Measurements from ENCODE around the gene TBKBP1.
A peak's percentile ranks its signal among the peaks of the same experiment; 100 is the strongest.

TBKBP1 gene

DNA sequence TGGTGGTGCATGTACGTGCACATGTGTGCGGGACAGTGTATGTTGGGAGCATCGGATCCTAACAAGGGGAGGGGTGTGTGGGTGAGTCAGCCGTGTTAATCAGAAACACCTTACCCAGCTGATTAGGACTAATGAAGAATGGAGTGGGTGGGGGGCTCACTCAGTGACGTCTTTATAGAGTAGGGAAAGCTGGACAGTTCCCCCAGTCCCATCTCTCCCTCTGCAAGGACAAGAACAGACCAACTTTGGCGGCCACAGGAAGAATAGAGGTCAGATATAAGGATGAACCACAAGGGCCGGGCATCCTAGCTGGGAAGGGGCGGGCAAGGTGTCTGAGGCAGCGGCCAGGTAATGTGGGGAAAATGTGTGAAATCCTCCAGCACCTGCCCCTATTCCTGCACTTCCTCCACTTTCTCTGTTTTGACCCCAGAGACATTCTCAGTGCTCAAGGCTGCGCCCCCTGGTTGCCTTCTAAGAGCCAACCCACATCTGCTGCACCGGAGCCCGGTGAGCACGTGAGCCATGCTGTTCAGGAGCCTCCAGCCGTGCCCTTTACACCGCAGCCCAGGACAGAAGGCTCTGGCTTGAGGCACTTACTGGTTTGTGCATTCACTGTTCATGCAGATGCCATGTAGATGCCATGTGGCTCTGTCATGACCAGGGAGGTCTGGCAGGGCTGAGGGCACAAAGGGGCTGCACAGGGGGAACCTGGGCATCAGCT is 20.2 kb downstream of the TBKBP1 start:
- no peak overlapping the region for H3K4me3 ChIP-seq (ENCODE audit: low read depth, low read length)
- TF ChIP-seq POLR2A (IDR thresholded peaks at IDR 0.05; ENCODE audit: extremely low read depth, insufficient read length), result no peak
- TF ChIP-seq, protein P1, sequence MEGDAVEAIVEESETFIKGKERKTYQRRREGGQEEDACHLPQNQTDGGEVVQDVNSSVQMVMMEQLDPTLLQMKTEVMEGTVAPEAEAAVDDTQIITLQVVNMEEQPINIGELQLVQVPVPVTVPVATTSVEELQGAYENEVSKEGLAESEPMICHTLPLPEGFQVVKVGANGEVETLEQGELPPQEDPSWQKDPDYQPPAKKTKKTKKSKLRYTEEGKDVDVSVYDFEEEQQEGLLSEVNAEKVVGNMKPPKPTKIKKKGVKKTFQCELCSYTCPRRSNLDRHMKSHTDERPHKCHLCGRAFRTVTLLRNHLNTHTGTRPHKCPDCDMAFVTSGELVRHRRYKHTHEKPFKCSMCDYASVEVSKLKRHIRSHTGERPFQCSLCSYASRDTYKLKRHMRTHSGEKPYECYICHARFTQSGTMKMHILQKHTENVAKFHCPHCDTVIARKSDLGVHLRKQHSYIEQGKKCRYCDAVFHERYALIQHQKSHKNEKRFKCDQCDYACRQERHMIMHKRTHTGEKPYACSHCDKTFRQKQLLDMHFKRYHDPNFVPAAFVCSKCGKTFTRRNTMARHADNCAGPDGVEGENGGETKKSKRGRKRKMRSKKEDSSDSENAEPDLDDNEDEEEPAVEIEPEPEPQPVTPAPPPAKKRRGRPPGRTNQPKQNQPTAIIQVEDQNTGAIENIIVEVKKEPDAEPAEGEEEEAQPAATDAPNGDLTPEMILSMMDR (IDR thresholded peaks at IDR 0.05; ENCODE audit: low read depth, low read length), result no peak
- TF ChIP-seq, protein P2, sequence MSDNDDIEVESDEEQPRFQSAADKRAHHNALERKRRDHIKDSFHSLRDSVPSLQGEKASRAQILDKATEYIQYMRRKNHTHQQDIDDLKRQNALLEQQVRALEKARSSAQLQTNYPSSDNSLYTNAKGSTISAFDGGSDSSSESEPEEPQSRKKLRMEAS (IDR thresholded peaks at IDR 0.05; ENCODE audit: low read depth, low read length), result no peak
- no peak for DNase-seq (ENCODE audit: low read depth)

DNA sequence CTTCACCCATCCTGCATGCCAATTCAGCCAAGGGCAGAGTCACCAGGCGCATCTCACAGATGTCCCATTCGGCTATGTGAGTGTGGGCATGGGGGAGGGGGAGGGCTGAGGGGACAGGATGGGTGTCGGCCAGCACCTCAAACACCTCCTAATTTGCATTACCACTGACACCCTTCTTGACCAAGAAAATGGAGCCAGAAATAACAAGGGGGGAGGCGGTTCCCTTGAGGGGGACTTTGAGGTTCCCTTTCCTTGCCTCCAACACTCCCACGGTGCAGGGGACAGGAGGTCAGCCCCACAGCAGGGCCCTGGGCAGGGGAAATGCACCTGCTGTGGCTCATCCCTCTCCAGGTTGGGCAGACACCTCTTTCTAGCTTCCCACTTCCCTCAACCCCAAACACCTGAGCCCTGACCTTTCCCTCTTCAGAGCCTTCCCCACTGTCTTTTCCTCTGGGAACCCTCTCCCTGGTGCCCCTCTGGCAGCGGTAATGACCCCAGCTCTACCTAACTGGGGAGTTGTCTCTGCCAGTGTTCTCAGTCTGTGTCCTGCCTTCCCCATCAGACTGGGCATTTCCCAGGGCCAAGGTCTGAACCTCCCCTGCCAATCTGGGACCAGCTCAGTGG is 20.9 kb downstream of the TBKBP1 start:
- DNase-seq (ENCODE audit: low read depth), result no peak
- no peak overlapping the region for H3K4me3 ChIP-seq (ENCODE audit: low read depth, low read length)
- TF ChIP-seq MYC (IDR thresholded peaks at IDR 0.05; ENCODE audit: low read depth, low read length) (no peak), POLR2A (IDR thresholded peaks at IDR 0.05; ENCODE audit: extremely low read depth, insufficient read length) (no peak)
- TF ChIP-seq, protein P2 (IDR thresholded peaks at IDR 0.05; ENCODE audit: low read depth, low read length), result no peak
- TF ChIP-seq, protein P1 (IDR thresholded peaks at IDR 0.05; ENCODE audit: low read depth, low read length), result no peak

DNA sequence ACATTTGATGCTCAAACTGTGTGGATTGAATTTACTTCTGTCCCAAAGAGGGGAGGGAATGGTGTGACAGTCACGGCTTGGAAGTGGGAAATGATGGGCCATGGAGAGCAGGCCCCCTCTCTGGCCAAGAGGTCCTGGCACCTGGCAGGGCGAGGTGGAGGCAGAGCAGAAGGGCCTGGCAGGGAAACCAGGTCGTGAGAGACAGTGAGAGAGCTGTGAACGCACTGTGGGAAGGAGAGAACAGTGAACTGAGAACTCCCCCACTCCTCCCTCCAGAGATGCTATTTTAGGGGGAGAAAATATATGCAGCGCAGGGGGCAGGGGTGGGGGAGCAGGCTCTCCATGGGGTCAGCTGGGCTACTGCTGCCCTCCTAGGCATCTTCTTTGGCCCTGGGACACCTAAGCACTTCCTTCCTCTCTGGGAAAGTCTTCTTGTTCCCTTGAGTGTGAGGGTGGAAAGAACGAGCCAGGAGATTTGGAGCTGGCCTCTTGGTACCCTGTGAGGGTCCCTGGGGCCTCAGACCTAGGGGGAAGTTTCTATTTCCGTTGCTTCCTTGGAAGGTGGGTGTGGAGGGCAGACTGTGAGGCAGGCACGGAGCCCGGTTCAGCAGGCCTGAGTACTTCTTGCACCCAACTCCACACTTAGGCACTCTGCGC is 21.8 kb downstream of the TBKBP1 start:
- TF ChIP-seq POLR2A (IDR thresholded peaks at IDR 0.05; ENCODE audit: extremely low read depth, insufficient read length) (no peak), MYC (IDR thresholded peaks at IDR 0.05; ENCODE audit: low read depth, low read length) (no peak)
- TF ChIP-seq, protein P2 (IDR thresholded peaks at IDR 0.05; ENCODE audit: low read depth, low read length), result no peak
- TF ChIP-seq, protein P1 (IDR thresholded peaks at IDR 0.05; ENCODE audit: low read depth, low read length), result no peak
- no peak for DNase-seq (ENCODE audit: low read depth)
- no peak overlapping the region for H3K4me3 ChIP-seq (ENCODE audit: low read depth, low read length)

DNA sequence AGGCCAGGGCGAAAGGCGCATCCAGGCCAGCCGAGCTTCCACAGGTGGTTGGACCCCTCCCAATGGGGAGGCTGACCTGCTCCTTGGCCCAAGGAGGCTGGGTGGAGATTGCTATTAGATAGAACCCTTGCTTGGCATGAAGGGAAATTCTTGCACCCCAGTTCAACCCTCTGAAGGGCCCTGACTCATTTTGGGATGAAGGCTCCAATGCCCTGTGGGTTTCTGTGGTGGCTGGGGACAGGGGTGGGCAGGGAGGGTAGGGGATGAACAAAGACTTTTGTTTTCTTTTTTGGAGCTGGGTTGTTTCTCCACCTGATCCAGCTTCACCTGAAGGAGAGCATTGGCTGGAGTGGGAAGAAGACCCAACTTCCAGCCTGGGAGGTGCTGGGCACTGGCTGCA is 22.4 kb downstream of the TBKBP1 start:
- no peak overlapping the region for H3K4me3 ChIP-seq (ENCODE audit: low read depth, low read length)
- TF ChIP-seq MYC (IDR thresholded peaks at IDR 0.05; ENCODE audit: low read depth, low read length) (no peak), POLR2A (IDR thresholded peaks at IDR 0.05; ENCODE audit: extremely low read depth, insufficient read length) (no peak)
- TF ChIP-seq, protein P2 (IDR thresholded peaks at IDR 0.05; ENCODE audit: low read depth, low read length), result no peak
- TF ChIP-seq, protein P1 (IDR thresholded peaks at IDR 0.05; ENCODE audit: low read depth, low read length), result no peak
- no peak for DNase-seq (ENCODE audit: low read depth)

DNA sequence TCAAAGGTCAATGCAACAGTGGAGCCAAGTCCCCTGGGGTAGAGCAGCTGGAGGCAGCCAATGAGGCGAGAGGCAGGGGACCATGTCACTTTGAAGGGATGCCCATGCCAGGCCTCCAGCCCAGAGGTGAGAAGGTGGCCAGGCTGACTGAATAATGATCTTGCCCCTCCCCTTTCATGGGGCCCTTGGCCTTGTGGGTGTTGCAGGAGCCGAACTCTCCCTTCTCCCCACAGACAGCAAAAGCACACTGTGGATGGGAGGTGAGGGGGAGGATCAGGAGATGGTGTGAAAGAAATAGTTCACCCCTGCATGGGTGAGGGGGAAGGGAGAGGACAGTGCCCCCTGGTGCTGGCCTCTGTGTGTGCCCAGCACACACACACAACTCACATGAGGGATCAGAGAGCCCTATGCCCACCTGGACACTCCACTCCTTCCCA is 23.3 kb downstream of the TBKBP1 start:
- no peak overlapping the region for H3K4me3 ChIP-seq (ENCODE audit: low read depth, low read length)
- peak; percentile 68 for DNase-seq (ENCODE audit: low read depth)

More for the DNA sequence above, 23.3 kb downstream of the TBKBP1 start:
- no peak for TF ChIP-seq POLR2A (IDR thresholded peaks at IDR 0.05; ENCODE audit: extremely low read depth, insufficient read length)
- TF ChIP-seq, protein P2 (IDR thresholded peaks at IDR 0.05; ENCODE audit: low read depth, low read length), result no peak
- TF ChIP-seq, protein P1 (IDR thresholded peaks at IDR 0.05; ENCODE audit: low read depth, low read length), result peak; percentile 42

All from NB4 (cell line).